ENCODE measurements around the gene ATR. TPM values are rescaled to one million over a fixed set of nuclear protein-coding genes. Genes with fewer than 3 reads are reported as not detected.

ATR gene
- total and polyA plus RNA-seq, 9 of the 15 experiments (the other 6 are each of a cell fraction or from before 2014, with no cell fraction given): 18.0 to 37.8 (median 23.2) TPM

- TF ChIP-seq ZNF347 (CRISPR knock-in tag; IDR thresholded peaks at IDR 0.05; ENCODE audit: low read depth): no peak
- TF ChIP-seq, protein P1, sequence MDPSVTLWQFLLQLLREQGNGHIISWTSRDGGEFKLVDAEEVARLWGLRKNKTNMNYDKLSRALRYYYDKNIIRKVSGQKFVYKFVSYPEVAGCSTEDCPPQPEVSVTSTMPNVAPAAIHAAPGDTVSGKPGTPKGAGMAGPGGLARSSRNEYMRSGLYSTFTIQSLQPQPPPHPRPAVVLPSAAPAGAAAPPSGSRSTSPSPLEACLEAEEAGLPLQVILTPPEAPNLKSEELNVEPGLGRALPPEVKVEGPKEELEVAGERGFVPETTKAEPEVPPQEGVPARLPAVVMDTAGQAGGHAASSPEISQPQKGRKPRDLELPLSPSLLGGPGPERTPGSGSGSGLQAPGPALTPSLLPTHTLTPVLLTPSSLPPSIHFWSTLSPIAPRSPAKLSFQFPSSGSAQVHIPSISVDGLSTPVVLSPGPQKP (CRISPR knock-in tag; IDR thresholded peaks at IDR 0.05): no peak
- TF ChIP-seq SRSF9 (IDR thresholded peaks at IDR 0.05; ENCODE audit: borderline replicate concordance, low read depth, low read length): no peak
Measured at GRCh38 chr3:142495103-142495502, 83.4 kb downstream of the ATR start (continued).

GRCh38 chr3:142492184-142492583 lies 86.3 kb downstream of the ATR start:
- no TSS peak for BruUV-seq (replicated peaks)
- TF ChIP-seq FOXJ3 (CRISPR knock-in tag; IDR thresholded peaks at IDR 0.05): no peak
- TF ChIP-seq MTA3 (IDR thresholded peaks at IDR 0.05; ENCODE audit: borderline replicate concordance): no peak
- TF ChIP-seq DMBX1 (CRISPR knock-in tag; IDR thresholded peaks at IDR 0.05; ENCODE audit: borderline replicate concordance): no peak
- no peak for TF ChIP-seq ZNF311 (CRISPR knock-in tag; IDR thresholded peaks at IDR 0.05)
- TF ChIP-seq, protein P2, sequence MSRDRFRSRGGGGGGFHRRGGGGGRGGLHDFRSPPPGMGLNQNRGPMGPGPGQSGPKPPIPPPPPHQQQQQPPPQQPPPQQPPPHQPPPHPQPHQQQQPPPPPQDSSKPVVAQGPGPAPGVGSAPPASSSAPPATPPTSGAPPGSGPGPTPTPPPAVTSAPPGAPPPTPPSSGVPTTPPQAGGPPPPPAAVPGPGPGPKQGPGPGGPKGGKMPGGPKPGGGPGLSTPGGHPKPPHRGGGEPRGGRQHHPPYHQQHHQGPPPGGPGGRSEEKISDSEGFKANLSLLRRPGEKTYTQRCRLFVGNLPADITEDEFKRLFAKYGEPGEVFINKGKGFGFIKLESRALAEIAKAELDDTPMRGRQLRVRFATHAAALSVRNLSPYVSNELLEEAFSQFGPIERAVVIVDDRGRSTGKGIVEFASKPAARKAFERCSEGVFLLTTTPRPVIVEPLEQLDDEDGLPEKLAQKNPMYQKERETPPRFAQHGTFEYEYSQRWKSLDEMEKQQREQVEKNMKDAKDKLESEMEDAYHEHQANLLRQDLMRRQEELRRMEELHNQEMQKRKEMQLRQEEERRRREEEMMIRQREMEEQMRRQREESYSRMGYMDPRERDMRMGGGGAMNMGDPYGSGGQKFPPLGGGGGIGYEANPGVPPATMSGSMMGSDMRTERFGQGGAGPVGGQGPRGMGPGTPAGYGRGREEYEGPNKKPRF (IDR thresholded peaks at IDR 0.05; ENCODE audit: low read depth, low read length): no peak
- TF ChIP-seq TAF1 (IDR thresholded peaks at IDR 0.05; ENCODE audit: control insufficient read depth, extremely low read depth, insufficient read depth, low read length, severe bottlenecking): no peak
- TF ChIP-seq JUN (IDR thresholded peaks at IDR 0.05; ENCODE audit: borderline replicate concordance, low read depth, low read length): no peak
- no peak for TF ChIP-seq JUN (CRISPR knock-in tag; IDR thresholded peaks at IDR 0.05; ENCODE audit: borderline replicate concordance)
- TF ChIP-seq, protein P3, sequence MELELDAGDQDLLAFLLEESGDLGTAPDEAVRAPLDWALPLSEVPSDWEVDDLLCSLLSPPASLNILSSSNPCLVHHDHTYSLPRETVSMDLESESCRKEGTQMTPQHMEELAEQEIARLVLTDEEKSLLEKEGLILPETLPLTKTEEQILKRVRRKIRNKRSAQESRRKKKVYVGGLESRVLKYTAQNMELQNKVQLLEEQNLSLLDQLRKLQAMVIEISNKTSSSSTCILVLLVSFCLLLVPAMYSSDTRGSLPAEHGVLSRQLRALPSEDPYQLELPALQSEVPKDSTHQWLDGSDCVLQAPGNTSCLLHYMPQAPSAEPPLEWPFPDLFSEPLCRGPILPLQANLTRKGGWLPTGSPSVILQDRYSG (tag; conservative IDR thresholded peaks at IDR 0.05; ENCODE audit: low read depth): no peak
- no peak for TF ChIP-seq GATA2 (CRISPR knock-in tag; IDR thresholded peaks at IDR 0.05)
- TF ChIP-seq, protein P4, sequence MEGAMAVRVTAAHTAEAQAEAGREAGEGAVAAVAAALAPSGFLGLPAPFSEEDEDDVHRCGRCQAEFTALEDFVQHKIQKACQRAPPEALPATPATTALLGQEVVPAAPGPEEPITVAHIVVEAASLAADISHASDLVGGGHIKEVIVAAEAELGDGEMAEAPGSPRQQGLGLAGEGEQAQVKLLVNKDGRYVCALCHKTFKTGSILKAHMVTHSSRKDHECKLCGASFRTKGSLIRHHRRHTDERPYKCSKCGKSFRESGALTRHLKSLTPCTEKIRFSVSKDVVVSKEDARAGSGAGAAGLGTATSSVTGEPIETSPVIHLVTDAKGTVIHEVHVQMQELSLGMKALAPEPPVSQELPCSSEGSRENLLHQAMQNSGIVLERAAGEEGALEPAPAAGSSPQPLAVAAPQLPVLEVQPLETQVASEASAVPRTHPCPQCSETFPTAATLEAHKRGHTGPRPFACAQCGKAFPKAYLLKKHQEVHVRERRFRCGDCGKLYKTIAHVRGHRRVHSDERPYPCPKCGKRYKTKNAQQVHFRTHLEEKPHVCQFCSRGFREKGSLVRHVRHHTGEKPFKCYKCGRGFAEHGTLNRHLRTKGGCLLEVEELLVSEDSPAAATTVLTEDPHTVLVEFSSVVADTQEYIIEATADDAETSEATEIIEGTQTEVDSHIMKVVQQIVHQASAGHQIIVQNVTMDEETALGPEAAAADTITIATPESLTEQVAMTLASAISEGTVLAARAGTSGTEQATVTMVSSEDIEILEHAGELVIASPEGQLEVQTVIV (CRISPR knock-in tag; IDR thresholded peaks at IDR 0.05; ENCODE audit: borderline replicate concordance): no peak

More at GRCh38 chr3:142492184-142492583, 86.3 kb downstream of the ATR start:
- H3K27me3 ChIP-seq (ENCODE audit: control insufficient read depth in 2 of 2, insufficient read depth in 2 of 2, low read length in 2 of 2): no peaks in the 10 kb centered on the region
- H3K79me2 ChIP-seq (ENCODE audit: control insufficient read depth, insufficient read depth, low read length): no peaks in the 10 kb centered on the region
- intact Hi-C loops (cut with micrococcal nuclease): no loop called here
- CTCF ChIA-PET (ENCODE audit: low intra/inter-chr PET ratio): no interaction called here
- no peak for ATAC-seq
- H3K36me3 ChIP-seq (ENCODE audit: control insufficient read depth, insufficient read depth, low read length): peaks cover 86% of the 10 kb centered on the region
- H3K9me3 ChIP-seq (replicated peaks; ENCODE audit: control insufficient read depth, insufficient read depth, low read depth, low read length): no peaks in the 10 kb centered on the region
- POLR2A ChIA-PET: no interaction called here
- no peaks in the 10 kb centered on the region for H3K9me1 ChIP-seq (ENCODE audit: control insufficient read depth, insufficient read depth, low read length)
- no peak overlapping the region for H3K9ac ChIP-seq (ENCODE audit: insufficient read depth in 1 of 2, low read depth in 2 of 2, low read length in 2 of 2)
- no peak overlapping the region for H3K27ac ChIP-seq (ENCODE audit: extremely low read depth, low read depth, low read length)
- H4K20me1 ChIP-seq (replicated peaks; ENCODE audit: control insufficient read depth, insufficient read depth, low read length): no peaks in the 10 kb centered on the region
- DNase-seq (ENCODE audit: extremely low read depth in 1 of 4, low spot score in 3 of 4): no peak
- FAIRE-seq: no peak
- in situ Hi-C loops (cut with MboI): no loop called here
- H2AFZ ChIP-seq (ENCODE audit: low read depth, low read length): no peak overlapping the region
- H3K4me3 ChIP-seq: no peak overlapping the region
- no peak overlapping the region for H3K4me2 ChIP-seq (ENCODE audit: insufficient read depth, low read length)
- 97% methylated on average over 2 of the region's 2 CpGs for WGBS (ENCODE audit: insufficient coverage, low coverage, missing lambda C conversion rate)
- no peaks in the 10 kb centered on the region for H3K4me1 ChIP-seq (replicated peaks in 1 of 2; ENCODE audit: control insufficient read depth in 2 of 2, insufficient read depth in 2 of 2, low read length in 2 of 2)
